GM18505 (cell line): Measurements from ENCODE around the gene KIF1C.
"Not testable (repeated sequence)": the region's sequence is repeated elsewhere in the genome, so short reads cannot be mapped to it uniquely, and the experiment has no call there.

Experiments
- ATAC-seq: cut with Tn5 transposase; IDR thresholded peaks from one replicate; pipeline ENCODE4 v1.9.1; 2021; ENCODE audit not compliant: unreplicated experiment
- POLR2A ChIP-seq: IDR thresholded peaks from 4 replicates; pipeline ENCODE4 v1.6.1; 2011; ENCODE audit warnings: borderline replicate concordance; ENCODE audit not compliant: insufficient read depth, insufficient read length; ENCODE audit errors: extremely low read depth

Gene KIF1C

GRCh38 chr17:5000237-5000639 is 2.5 kb downstream of the KIF1C start:
- TF ChIP-seq POLR2A = no peak
- ATAC-seq = no peak

DNA sequence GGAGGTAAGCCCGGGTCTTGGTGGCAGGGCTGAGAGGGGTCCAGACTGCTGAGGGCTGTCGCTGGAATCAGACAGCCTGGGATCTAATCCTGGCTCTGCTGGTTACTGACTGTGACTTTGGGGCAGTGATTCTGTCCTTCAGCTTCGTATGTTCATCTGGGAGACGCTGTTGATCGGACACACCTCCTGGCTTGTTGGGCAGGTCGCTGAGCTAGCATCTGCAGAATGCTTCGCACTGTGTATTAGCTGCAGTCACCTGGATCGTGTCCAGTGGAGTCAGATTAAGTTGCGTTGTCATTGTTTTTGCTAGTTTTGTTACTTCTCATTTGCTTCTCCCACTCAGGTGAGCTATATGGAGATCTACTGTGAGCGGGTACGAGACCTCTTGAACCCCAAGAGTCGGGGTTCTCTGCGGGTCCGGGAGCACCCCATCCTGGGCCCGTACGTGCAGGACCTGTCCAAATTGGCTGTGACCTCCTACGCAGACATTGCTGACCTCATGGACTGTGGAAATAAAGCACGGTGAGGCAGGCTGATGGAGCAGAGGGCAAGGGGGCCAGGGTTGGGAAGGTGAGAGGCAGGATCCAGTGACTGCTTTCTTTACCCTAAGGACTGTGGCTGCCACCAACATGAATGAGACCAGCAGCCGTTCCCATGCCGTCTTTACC is 4.5 kb downstream of the KIF1C start:
- no peak for ATAC-seq
- TF ChIP-seq POLR2A = no peak

DNA sequence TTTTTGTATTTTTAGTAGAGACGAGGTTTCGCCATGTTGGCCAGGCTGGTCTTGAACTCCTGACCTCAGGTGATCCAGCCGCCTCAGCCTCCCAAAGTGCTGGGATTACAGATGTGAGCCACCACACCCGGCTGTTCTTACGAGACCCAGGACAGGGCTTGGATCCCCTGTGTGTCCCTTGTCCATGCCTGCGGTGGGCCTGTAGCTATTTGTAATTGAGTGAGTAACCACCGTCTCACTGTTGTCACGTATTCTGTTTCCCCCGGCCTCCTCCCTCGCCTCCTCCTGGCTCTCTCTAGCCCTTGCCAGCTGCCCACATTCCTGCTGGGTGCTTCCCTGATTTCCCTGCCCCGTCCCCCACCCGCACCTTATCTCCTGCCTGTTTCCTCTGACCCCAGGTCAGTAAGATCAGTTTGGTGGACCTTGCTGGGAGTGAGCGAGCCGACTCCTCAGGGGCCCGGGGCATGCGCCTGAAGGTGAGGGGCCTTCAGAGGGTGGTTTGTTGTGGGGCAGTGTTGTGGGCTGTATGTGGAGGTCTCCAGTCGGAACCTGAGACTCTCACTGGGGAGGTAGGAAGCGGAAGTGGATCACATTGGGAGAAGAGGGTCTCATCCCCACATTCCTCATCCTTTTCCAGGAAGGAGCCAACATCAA is 5.6 kb downstream of the KIF1C start:
- no peak for ATAC-seq
- no peak for TF ChIP-seq POLR2A

- no peak for ATAC-seq
- no peak for TF ChIP-seq POLR2A
These were observed 14.2 kb downstream of the KIF1C start for GRCh38 chr17:5011928-5012327.

- no peak for ATAC-seq
- no peak for TF ChIP-seq POLR2A
These were observed 16.6 kb downstream of the KIF1C start for GRCh38 chr17:5014357-5014756.

- no peak for TF ChIP-seq POLR2A
- ATAC-seq = no peak
These were observed 21.8 kb downstream of the KIF1C start for GRCh38 chr17:5019475-5019956.

- TF ChIP-seq POLR2A = no peak
- no peak for ATAC-seq
These were observed 22.8 kb downstream of the KIF1C start for GRCh38 chr17:5020502-5021023.

GRCh38 chr17:5022171-5022711 is 24.5 kb downstream of the KIF1C start:
- no peak for ATAC-seq
- TF ChIP-seq POLR2A = no peak

- ATAC-seq = no peak
- no peak for TF ChIP-seq POLR2A
These were observed 25.9 kb downstream of the KIF1C start for GRCh38 chr17:5023588-5024147.

DNA sequence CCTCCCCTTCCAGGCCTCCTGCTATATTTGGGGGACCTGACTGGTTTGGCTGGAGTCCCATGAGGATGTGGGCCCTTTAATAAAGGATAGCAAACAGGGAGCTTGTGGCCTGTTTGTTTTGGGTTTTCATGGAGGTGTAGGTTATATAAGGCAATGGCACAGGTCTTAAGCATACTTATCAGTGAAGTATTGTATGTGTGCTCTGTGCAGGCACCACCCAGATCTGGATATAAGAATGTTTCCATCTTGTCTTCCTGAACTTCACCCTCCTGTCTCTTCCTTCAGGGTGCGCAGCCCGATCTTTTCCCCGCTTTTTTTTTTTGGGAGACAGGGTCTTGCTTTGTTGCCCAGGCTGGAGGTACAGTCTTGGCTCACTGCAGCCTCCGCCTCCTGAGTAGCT is 26.9 kb downstream of the KIF1C start:
- ATAC-seq = no peak
- no peak for TF ChIP-seq POLR2A

GRCh38 chr17:5027299-5027698 is 29.5 kb downstream of the KIF1C start:
- TF ChIP-seq POLR2A = no peak
- ATAC-seq = no peak

DNA sequence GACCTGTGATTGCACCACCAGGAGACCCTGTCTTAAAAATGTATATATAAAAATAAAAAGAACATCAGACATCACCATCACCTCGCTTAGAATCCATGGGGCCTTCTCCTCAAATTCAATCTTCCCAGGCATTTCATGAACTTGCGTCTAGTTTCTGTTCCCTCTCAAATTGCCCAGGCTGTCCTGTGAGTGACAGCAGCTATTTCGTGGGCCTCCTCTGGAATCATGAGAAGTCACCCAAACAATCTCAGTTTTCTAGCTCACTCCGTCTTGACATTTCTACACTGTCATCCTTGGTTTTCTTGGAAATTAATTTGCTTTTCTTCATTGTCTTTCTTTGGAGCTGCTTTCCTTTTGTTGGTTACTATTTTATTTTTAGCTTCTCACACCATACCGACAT is 30.2 kb downstream of the KIF1C start:
- ATAC-seq = no peak
- no peak for TF ChIP-seq POLR2A

DNA sequence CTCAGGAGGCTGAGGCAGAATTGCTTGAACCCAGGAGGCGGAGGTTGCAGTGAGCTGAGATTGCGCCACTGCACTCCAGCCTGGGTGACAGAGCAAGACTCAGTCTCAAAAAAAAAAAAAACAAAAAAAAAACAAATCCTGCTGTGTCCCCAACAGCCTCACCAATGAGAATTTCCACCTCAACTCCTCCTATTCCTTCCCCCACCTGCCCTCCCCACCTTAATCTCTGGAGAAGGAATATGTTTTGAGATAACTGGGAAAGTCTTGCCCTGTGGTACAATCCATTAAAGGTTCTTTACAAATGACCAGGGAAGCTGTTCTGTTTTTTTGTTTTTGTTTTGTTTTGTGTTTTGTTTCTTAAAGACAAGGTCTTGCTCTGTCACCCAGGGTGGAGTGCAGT is 32.4 kb downstream of the KIF1C start:
- not testable (repeated sequence) for ATAC-seq
